HepG2 (cell line): ENCODE data around the gene CACNA1F. TPM values are rescaled to one million over a fixed set of nuclear protein-coding genes. Genes with fewer than 3 reads are reported as not detected.

Source experiments
- ATAC-seq: fragments of 200-7000 bp; cut with Tn5 transposase; 3 replicates; pipeline ENCODE4 v1.9.1; 2020; ENCODE audit warnings: mild to moderate bottlenecking, moderate library complexity
- BruUV-seq: library from RNA; stranded (reverse); fragments of 400-500 nt; replicated peaks from 2 replicates; lab custom pipeline; 2021; lab: Mats Ljungman, UMichigan
- CTCF ChIA-PET: fragments of 300-600 bp; formaldehyde crosslinking; extraction: SDS; loops from one replicate; lab custom pipeline; 2021; ENCODE audit warnings: low total read pairs, inconsistent platforms, low intra/inter-chr PET ratio; lab: Yijun Ruan, JAX
- POLR2A ChIA-PET: fragments of 350-600 bp; sonication (Branson Sonifier 250); formaldehyde crosslinking; loops from one replicate; lab custom pipeline; 2020; ENCODE audit warnings: antibody characterized with exemption, inconsistent platforms; lab: Yijun Ruan, JAX
- DNase-seq: peaks from one replicate; pipeline ENCODE4 v3.0.0-alpha.2; 2015; ENCODE audit warnings: low spot score
- FAIRE-seq: peaks from 3 replicates; lab custom pipeline; 2011; peaks lifted over from hg19 to GRCh38; lab: Jason Lieb, UNC
- H2AFZ ChIP-seq: one replicate; pipeline ENCODE4 v1.6.1; 2011; ENCODE audit warnings: low read length, inconsistent platforms
- H3K27ac ChIP-seq: fragments of 300-600 bp; 3 replicates; pipeline ENCODE4 v1.8.0; 2011; ENCODE audit warnings: mixed run types, mild to moderate bottlenecking, mixed read lengths, low read length, inconsistent platforms; ENCODE audit not compliant: insufficient read depth; ENCODE audit errors: extremely low read length
- H3K27me3 ChIP-seq, 2 experiments: fragments of 200-600 bp in 1 of 2; 2 replicates in 1 of 2; 3 replicates in 1 of 2; pipeline versions ENCODE4 v1.6.0 to v1.8.0; 2011; ENCODE audit warnings: low read length in 2 of 2, mild to moderate bottlenecking in 2 of 2, moderate library complexity in 2 of 2, inconsistent platforms in 1 of 2; ENCODE audit not compliant: insufficient read depth in 2 of 2, control insufficient read depth in 1 of 2
- H3K36me3 ChIP-seq, 2 experiments: fragments of 200-600 bp in 1 of 2; replicated peaks in 1 of 2; 2 replicates in 1 of 2; 3 replicates in 1 of 2; pipeline versions ENCODE4 v1.5.1 to v1.8.0; 2011; ENCODE audit warnings: low read length in 2 of 2, inconsistent platforms in 1 of 2; ENCODE audit not compliant: insufficient read depth in 2 of 2, control insufficient read depth in 1 of 2
- H3K4me1 ChIP-seq: 2 replicates; pipeline ENCODE4 v1.5.1; 2012; ENCODE audit warnings: low read length, inconsistent platforms; ENCODE audit not compliant: insufficient read depth
- H3K4me2 ChIP-seq: 2 replicates; pipeline ENCODE4 v1.6.0; 2011; ENCODE audit warnings: low read depth, low read length, inconsistent platforms
- H3K4me3 ChIP-seq, 3 experiments: fragments of 200-600 bp in 1 of 3; sonication (generic), shearing (Covaris generic) in 1 of 3; replicated peaks in 1 of 3; 2 replicates each; pipeline ENCODE4 v1.5.1; 2011 to 2016; ENCODE audit warnings: low read length in 3 of 3, inconsistent platforms in 2 of 3, low read depth in 2 of 3, mild to moderate bottlenecking in 2 of 3, control low read depth in 1 of 3, mixed read lengths in 1 of 3; ENCODE audit not compliant: insufficient read depth in 1 of 3
- H3K79me2 ChIP-seq: one replicate; pipeline ENCODE4 v1.6.1; 2011; ENCODE audit warnings: low read length, inconsistent platforms; ENCODE audit not compliant: insufficient read depth
- H3K9ac ChIP-seq: 2 replicates; pipeline ENCODE4 v1.6.0; 2011; ENCODE audit warnings: mild to moderate bottlenecking, low read depth, low read length, inconsistent platforms; ENCODE audit not compliant: insufficient read depth
- H3K9me3 ChIP-seq: 2 replicates; pipeline ENCODE4 v1.5.1; 2012; ENCODE audit warnings: mild to moderate bottlenecking, low read length
- H4K20me1 ChIP-seq: 2 replicates; pipeline ENCODE4 v1.6.0; 2011; ENCODE audit warnings: inconsistent platforms, mild to moderate bottlenecking, low read length, moderate library complexity; ENCODE audit not compliant: insufficient read depth
- ATF1 ChIP-seq: IDR thresholded peaks from 2 replicates; pipeline ENCODE4 v1.6.1; 2016; ENCODE audit warnings: mild to moderate bottlenecking, control low read depth
- BORCS8-MEF2B ChIP-seq: sonication (generic); formaldehyde crosslinking; IDR thresholded peaks from 2 replicates; pipeline ENCODE4 v1.8.0; 2022; ENCODE audit warnings: mild to moderate bottlenecking, missing genetic modification reagents
- CHCHD3 ChIP-seq: sonication (generic); formaldehyde crosslinking; IDR thresholded peaks from 2 replicates; pipeline ENCODE4 v1.8.0; 2022; ENCODE audit warnings: mild to moderate bottlenecking, missing genetic modification reagents, moderate library complexity
- SP5 ChIP-seq: IDR thresholded peaks from 2 replicates; pipeline ENCODE4 v1.6.1; 2016; ENCODE audit warnings: low read depth, borderline replicate concordance
- ZFAT ChIP-seq: sonication (generic); formaldehyde crosslinking; conservative IDR thresholded peaks from 2 replicates; pipeline ENCODE4 v1.8.1; 2023; ENCODE audit warnings: missing genetic modification reagents, inconsistent platforms
- ZNF234 ChIP-seq: sonication (generic); formaldehyde crosslinking; conservative IDR thresholded peaks from 2 replicates; pipeline ENCODE4 v1.5.1; 2020; ENCODE audit warnings: mild to moderate bottlenecking, missing genetic modification reagents
- WGBS: methylation state at CpG from one replicate; pipeline ENCODE4 v1.1.6; 2017; ENCODE audit warnings: low lambda C conversion rate; 5-methylcytosine and 5-hydroxymethylcytosine counted together
- in situ Hi-C: cut with HindIII; loops from 2 replicates; pipeline ENCODE4 v1.10.0; 2017; ENCODE audit warnings: low pct_unique_long_range_greater_than_20kb; ENCODE audit not compliant: extremely low pct_ligation_motif_present
- intact Hi-C: fragments of 100-400 bp; cut with micrococcal nuclease; formaldehyde crosslinking; loops from one replicate; pipeline ENCODE4 v1.10.0; 2022; ENCODE audit not compliant: unreplicated experiment
- polyA plus RNA-seq, 8 experiments: library from polyadenylated mRNA; depleted of rRNA in 3 of 8; stranded (reverse) in 7 of 8; unstranded in 1 of 8; fragments of >200 nt; fragmentation: Illumina TruSeq in 4 of 8; extraction: Trizol in 4 of 8; gene quantifications; 2 replicates each; pipeline versions ENCODE4 v1.2.1 to v1.2.3, GENCODE V29; 2011 to 2016; ENCODE audit warnings: low read depth in 4 of 8, missing spikeins in 1 of 8, mixed read lengths in 1 of 8; ENCODE audit not compliant: insufficient read depth in 1 of 8
- total RNA-seq, 5 experiments: library from RNA; depleted of rRNA; stranded (reverse); fragments of >200 nt; fragmentation: Illumina TruSeq; extraction: Trizol; gene quantifications; 2 replicates each; pipeline ENCODE4 v1.2.3, GENCODE V29; 2016; ENCODE audit warnings: low read depth in 1 of 5
- TF ChIP-seq, protein P1 (sequence below): sonication (generic); formaldehyde crosslinking; conservative IDR thresholded peaks from 2 replicates; pipeline ENCODE4 v1.4.0; 2020; ENCODE audit warnings: mild to moderate bottlenecking, missing genetic modification reagents, moderate library complexity
- TF ChIP-seq, protein P2 (sequence below): sonication (generic); formaldehyde crosslinking; IDR thresholded peaks from 2 replicates; pipeline ENCODE4 v1.5.1; 2020; ENCODE audit warnings: mild to moderate bottlenecking, moderate library complexity, missing genetic modification reagents
- TF ChIP-seq, protein P3 (sequence below): sonication (generic); formaldehyde crosslinking; IDR thresholded peaks from 2 replicates; pipeline ENCODE4 v1.5.0; 2020; ENCODE audit warnings: mild to moderate bottlenecking, missing genetic modification reagents, borderline replicate concordance

CACNA1F gene
- total and polyA plus RNA-seq, 2 of the 13 experiments (the other 11 are each of a cell fraction or from before 2014, with no cell fraction given), result 0.03 TPM; not detected in 1

DNA sequence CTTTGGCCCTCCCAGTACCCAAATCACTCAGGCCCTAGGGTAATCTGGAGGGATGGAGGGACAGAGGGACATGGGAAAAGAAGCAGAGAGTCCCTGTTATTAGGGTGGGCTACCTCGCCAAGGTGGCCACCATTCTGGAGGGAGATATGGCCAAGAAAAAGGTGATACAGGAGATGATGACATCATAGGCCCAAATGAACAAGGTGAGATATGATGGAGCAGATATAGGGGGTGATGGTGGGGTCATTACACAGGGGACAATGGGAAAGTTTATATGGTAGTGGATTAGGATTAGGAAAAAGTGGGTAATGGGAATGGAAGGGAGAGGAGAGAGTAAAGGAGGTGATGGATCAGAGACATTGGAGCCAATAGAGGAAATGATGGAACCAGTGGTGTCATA, 20.3 kb downstream of the CACNA1F start (continued):
- TF ChIP-seq, protein P1, sequence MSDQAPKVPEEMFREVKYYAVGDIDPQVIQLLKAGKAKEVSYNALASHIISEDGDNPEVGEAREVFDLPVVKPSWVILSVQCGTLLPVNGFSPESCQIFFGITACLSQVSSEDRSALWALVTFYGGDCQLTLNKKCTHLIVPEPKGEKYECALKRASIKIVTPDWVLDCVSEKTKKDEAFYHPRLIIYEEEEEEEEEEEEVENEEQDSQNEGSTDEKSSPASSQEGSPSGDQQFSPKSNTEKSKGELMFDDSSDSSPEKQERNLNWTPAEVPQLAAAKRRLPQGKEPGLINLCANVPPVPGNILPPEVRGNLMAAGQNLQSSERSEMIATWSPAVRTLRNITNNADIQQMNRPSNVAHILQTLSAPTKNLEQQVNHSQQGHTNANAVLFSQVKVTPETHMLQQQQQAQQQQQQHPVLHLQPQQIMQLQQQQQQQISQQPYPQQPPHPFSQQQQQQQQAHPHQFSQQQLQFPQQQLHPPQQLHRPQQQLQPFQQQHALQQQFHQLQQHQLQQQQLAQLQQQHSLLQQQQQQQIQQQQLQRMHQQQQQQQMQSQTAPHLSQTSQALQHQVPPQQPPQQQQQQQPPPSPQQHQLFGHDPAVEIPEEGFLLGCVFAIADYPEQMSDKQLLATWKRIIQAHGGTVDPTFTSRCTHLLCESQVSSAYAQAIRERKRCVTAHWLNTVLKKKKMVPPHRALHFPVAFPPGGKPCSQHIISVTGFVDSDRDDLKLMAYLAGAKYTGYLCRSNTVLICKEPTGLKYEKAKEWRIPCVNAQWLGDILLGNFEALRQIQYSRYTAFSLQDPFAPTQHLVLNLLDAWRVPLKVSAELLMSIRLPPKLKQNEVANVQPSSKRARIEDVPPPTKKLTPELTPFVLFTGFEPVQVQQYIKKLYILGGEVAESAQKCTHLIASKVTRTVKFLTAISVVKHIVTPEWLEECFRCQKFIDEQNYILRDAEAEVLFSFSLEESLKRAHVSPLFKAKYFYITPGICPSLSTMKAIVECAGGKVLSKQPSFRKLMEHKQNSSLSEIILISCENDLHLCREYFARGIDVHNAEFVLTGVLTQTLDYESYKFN (CRISPR knock-in tag), result no peak
- no peak for TF ChIP-seq BORCS8-MEF2B (CRISPR knock-in tag)

DNA sequence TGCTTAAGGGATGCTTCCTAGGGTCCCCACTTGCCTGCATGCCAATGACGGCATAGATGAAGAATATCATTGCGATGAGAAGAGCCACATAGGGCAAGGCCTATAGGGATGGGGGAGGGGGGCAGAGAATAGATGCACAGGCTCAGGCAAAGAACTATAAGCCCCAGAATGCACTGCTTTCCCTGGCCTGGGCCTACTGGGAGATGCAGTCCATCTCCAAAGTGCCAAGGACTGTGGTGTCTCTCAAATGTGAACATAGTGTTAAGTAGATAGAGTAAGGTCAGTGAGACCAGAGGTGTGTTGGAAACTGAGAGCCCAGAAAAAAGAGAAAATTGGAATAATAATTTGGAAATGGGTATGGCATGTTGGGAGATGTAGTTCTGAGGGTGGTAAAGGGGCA, 20.9 kb downstream of the CACNA1F start:
- in situ Hi-C loops, result no loop called here
- no peaks in the 10 kb centered on the region for H3K4me1 ChIP-seq
- BruUV-seq, result no TSS peak
- no peak for FAIRE-seq
- H2AFZ ChIP-seq, result no peak overlapping the region
- H3K79me2 ChIP-seq, result no peaks in the 10 kb centered on the region
- no peaks in the 10 kb centered on the region for H4K20me1 ChIP-seq
- ChIA-PET CTCF (no interaction called here), POLR2A (no interaction called here)
- H3K9ac ChIP-seq, result no peak overlapping the region
- intact Hi-C loops, result no loop called here
- no peak overlapping the region for H3K4me3 ChIP-seq
- no peak overlapping the region for H3K4me2 ChIP-seq
- WGBS, result 0% methylated on average over 1 of the region's 2 CpGs
- H3K27me3 ChIP-seq, result no peaks in the 10 kb centered on the region
- no peak overlapping the region for H3K27ac ChIP-seq
- H3K9me3 ChIP-seq, result no peaks in the 10 kb centered on the region
- H3K36me3 ChIP-seq, result no peaks in the 10 kb centered on the region
- no peak for DNase-seq
- ATAC-seq, result no peak
- no peak for TF ChIP-seq CHCHD3 (CRISPR knock-in tag)
- no peak for TF ChIP-seq ATF1 (CRISPR knock-in tag)
- TF ChIP-seq SP5 (CRISPR knock-in tag), result no peak
- TF ChIP-seq, protein P2, sequence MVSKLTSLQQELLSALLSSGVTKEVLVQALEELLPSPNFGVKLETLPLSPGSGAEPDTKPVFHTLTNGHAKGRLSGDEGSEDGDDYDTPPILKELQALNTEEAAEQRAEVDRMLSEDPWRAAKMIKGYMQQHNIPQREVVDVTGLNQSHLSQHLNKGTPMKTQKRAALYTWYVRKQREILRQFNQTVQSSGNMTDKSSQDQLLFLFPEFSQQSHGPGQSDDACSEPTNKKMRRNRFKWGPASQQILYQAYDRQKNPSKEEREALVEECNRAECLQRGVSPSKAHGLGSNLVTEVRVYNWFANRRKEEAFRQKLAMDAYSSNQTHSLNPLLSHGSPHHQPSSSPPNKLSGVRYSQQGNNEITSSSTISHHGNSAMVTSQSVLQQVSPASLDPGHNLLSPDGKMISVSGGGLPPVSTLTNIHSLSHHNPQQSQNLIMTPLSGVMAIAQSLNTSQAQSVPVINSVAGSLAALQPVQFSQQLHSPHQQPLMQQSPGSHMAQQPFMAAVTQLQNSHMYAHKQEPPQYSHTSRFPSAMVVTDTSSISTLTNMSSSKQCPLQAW (CRISPR knock-in tag), result no peak
- no peak for TF ChIP-seq ZNF234 (CRISPR knock-in tag)
- no peak for TF ChIP-seq ZFAT (CRISPR knock-in tag)
- TF ChIP-seq, protein P3, sequence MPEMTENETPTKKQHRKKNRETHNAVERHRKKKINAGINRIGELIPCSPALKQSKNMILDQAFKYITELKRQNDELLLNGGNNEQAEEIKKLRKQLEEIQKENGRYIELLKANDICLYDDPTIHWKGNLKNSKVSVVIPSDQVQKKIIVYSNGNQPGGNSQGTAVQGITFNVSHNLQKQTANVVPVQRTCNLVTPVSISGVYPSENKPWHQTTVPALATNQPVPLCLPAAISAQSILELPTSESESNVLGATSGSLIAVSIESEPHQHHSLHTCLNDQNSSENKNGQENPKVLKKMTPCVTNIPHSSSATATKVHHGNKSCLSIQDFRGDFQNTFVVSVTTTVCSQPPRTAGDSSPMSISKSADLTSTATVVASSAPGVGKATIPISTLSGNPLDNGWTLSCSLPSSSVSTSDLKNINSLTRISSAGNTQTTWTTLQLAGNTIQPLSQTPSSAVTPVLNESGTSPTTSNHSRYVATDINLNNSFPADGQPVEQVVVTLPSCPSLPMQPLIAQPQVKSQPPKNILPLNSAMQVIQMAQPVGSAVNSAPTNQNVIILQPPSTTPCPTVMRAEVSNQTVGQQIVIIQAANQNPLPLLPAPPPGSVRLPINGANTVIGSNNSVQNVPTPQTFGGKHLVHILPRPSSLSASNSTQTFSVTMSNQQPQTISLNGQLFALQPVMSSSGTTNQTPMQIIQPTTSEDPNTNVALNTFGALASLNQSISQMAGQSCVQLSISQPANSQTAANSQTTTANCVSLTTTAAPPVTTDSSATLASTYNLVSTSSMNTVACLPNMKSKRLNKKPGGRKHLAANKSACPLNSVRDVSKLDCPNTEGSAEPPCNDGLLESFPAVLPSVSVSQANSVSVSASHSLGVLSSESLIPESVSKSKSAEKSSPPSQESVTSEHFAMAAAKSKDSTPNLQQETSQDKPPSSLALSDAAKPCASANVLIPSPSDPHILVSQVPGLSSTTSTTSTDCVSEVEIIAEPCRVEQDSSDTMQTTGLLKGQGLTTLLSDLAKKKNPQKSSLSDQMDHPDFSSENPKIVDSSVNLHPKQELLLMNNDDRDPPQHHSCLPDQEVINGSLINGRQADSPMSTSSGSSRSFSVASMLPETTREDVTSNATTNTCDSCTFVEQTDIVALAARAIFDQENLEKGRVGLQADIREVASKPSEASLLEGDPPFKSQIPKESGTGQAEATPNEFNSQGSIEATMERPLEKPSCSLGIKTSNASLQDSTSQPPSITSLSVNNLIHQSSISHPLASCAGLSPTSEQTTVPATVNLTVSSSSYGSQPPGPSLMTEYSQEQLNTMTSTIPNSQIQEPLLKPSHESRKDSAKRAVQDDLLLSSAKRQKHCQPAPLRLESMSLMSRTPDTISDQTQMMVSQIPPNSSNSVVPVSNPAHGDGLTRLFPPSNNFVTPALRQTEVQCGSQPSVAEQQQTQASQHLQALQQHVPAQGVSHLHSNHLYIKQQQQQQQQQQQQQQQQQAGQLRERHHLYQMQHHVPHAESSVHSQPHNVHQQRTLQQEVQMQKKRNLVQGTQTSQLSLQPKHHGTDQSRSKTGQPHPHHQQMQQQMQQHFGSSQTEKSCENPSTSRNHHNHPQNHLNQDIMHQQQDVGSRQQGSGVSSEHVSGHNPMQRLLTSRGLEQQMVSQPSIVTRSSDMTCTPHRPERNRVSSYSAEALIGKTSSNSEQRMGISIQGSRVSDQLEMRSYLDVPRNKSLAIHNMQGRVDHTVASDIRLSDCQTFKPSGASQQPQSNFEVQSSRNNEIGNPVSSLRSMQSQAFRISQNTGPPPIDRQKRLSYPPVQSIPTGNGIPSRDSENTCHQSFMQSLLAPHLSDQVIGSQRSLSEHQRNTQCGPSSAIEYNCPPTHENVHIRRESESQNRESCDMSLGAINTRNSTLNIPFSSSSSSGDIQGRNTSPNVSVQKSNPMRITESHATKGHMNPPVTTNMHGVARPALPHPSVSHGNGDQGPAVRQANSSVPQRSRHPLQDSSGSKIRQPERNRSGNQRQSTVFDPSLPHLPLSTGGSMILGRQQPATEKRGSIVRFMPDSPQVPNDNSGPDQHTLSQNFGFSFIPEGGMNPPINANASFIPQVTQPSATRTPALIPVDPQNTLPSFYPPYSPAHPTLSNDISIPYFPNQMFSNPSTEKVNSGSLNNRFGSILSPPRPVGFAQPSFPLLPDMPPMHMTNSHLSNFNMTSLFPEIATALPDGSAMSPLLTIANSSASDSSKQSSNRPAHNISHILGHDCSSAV, result no peak
